GM19395 (cell line): ENCODE results near the gene RANBP3L.
"Not testable (repeated sequence)": the region's sequence is repeated elsewhere in the genome, so short reads cannot be mapped to it uniquely, and the experiment has no call there.

ENCODE experiments used
- ATAC-seq: cut with Tn5 transposase; IDR thresholded peaks from one replicate; pipeline ENCODE4 v1.9.1; 2021; ENCODE audit warnings: mild to moderate bottlenecking, moderate library complexity; ENCODE audit not compliant: unreplicated experiment

The RANBP3L gene

GRCh38 chr5:36301858-36302603 is at the start of gene RANBP3L:
TSS of gene RANBP3L (minus strand) at chr5:36301902. CDS start at chr5:36301416, 486 bp downstream.
- peak; percentile 58 for ATAC-seq

DNA sequence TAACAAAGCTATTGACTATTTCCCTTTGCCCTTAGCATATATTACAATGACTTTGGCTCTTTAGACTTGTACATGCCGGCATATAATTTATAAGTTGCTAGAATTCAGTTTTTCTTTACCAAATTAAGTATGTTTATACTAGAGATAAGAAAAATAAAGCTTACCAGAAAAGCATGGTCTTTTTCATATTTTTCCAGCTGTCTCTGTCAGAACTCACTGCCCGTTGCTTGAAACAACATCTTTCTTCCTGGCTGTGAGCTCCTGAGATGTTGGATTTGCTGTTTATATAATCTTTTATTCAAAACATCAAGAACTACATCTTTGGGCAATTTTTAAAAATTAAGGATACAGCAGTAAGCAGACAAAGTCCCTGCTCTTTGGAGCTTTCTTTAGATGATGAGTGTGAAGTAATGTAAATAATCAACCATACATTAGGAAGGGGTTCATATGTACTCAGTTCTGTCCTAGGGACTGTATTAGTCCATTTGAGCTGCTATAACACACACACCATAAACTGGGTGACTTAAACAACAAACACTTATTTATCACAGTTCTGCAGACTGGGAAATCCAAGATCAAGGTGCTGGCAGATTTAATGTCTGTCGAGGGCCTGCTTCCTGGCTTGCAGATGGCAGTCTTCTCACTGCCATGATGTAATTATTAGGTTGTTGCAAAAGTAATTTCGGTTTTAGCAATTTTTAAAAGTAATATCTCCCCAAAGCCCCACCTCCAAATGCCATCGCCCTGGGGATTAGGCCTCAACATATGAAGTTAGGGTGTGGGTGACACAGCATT is 45.4 kb upstream of the RANBP3L start:
- no peak for ATAC-seq

DNA sequence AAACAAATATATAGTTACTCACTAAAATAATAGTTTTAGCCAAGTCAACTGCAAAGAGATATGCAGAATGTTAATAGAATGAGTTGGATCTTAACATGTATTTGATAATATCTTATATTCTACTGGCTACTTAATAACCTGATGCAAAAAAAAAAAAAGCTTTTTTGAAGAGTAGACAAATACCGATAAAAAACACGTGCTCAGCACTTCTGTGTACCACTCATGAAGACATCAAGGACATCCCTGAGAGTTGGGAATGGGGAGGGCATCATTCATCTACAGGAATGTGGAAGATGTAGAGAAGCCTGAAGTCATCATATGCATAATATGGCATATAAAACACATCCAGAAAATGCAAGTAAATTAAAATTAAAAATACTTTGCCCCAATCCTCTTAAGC is 43.2 kb upstream of the RANBP3L start:
- ATAC-seq: no peak

DNA sequence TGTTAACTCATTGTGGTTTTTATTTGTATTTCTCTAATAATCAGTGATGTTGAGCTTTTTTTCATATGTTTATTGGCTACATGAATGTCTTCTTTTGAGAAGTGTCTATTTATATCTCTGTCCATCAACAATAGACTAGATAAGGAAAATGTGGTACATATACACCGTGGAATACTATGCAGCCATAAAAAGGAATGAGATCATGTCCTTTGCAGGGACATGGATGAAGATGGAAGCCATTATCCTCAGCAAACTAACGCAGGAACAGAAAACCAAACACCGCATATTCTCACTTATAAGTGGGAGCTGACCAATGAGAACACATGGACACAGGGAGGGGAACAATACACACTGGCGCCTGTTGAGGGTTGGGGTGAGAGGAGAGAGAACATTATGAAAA is 40.0 kb upstream of the RANBP3L start:
- not testable (repeated sequence) for ATAC-seq

DNA sequence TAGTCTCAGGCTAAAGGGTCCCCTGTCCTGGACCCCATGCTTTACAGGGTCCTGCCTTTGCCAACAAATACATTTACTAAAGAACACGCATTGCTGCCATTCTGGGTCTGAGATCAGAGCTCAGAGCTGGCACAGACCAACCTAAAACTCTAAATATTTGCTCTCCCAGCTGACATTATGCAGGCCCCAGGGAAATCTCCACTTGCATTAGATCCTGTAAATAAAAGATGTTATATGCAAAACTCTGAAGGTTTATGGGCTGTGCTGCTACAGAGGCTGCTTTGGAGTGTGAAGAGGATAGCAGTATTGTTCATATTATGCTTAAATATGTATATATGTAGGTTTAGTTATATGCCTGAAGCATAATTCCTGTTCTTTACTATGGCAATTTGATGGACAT is 35.9 kb upstream of the RANBP3L start:
- ATAC-seq: no peak

DNA sequence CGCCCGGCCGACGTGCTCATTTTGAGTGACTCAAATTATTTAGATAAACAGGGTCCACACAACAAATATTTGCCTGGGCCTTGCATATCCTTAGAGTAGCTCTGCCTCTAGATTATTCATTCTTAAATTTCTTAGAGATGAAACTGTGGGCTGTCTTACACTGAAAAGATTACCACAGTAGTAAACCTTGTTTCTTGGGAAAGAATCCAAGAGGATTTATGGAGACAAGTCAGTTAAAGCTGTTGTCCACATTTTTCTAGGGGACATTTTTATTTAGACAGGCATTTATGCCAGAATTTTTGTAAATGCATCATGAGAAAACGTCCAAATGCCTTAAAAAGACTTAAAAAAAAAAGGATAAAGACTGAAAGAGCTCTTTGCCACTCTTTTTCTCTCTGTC is 32.6 kb upstream of the RANBP3L start:
- ATAC-seq: no peak

GRCh38 chr5:36332720-36333119 is 31.0 kb upstream of the RANBP3L start:
- not testable (repeated sequence) for ATAC-seq

GRCh38 chr5:36325196-36325595 is 23.5 kb upstream of the RANBP3L start:
- no peak for ATAC-seq

GRCh38 chr5:36323926-36324781 is 22.5 kb upstream of the RANBP3L start:
- ATAC-seq: no peak

DNA sequence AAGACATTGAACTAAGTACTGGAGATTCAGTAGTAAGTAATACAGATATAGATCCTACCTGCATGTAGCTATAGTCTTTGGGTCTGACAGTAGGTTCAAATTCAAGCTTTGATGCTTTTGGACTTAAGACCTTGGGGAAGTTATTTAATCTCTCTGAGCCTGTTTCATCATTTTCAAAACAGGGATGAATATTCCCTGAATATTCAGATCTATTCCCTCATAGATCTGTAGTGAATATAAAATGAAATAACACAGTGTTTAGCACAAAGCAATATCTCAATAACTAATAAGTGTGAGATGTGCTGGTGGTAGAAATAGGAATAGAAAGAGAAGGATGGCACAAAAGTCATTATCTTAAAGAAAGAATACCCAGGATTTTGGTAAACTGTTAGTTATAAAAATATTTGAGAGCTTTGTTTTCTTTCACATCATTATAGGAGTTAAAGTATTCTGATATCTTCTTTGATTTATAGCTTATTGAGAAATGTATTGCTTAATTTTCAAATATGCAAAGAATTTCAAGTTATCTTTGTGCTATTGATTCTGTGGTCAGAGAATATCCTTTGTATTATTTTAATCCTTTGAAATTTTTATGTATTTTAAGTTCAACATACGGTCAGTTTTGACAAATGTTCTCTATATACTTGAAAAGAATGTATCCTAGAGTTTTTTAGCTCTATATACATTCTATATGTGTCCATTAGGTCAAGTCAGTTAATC is 11.4 kb upstream of the RANBP3L start:
- no peak for ATAC-seq

GRCh38 chr5:36311956-36312355 is 10.3 kb upstream of the RANBP3L start:
- ATAC-seq: no peak

GRCh38 chr5:36310138-36310537 is 8.4 kb upstream of the RANBP3L start:
- no peak for ATAC-seq

- ATAC-seq: no peak
These were observed 4.0 kb upstream of the RANBP3L start for GRCh38 chr5:36305571-36306326.

GRCh38 chr5:36304095-36304805 is 2.5 kb upstream of the RANBP3L start:
- no peak for ATAC-seq

GRCh38 chr5:36300927-36301540 is 668 bp downstream of the RANBP3L start:
- ATAC-seq: no peak

- no peak for ATAC-seq
These were observed 1.3 kb downstream of the RANBP3L start for GRCh38 chr5:36300191-36300926.

DNA sequence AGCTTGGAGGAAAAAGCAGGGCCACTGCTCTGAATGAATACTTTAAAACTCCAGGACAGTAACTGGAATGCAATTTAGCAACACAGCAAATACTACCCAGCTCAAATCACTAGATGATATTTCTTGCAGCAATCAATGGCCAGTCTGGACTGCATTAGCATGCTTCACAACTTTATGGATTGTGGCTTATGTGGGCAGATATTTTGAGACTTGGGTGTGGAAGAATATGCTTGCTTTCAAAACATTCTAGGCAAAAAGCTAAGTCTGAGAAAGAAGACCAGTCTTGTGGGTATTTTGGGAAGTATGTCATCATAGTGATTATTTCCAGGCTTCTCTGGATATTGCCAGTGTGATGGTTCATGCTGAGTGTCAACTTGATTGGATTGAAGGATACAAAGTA is 3.1 kb downstream of the RANBP3L start:
- ATAC-seq: no peak

DNA sequence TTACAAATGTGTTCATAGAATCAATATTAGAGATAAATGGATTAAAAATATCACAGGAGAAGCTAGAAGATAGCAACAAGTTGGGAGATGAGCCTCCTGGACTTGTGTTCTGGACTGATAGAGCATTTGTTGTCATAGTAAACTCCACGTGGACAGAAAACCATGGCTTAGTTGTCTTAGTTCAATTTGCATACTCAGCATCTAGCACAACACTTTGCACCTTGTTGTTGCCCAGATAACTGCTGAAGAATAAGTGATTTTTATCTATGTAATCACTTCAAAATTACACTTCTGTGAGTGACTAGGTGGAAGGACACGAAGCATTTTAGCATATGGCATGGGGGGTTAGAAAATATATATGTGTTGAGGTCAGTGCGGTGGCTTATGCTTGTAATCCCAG is 4.0 kb downstream of the RANBP3L start:
- no peak for ATAC-seq
